HG03135 (cell line): ENCODE results near the gene TGM2.

Experiments
- ATAC-seq: cut with Tn5 transposase; IDR thresholded peaks from one replicate; pipeline ENCODE4 v1.9.1; 2021; ENCODE audit warnings: mild to moderate bottlenecking, moderate library complexity; ENCODE audit not compliant: unreplicated experiment

Gene TGM2

DNA sequence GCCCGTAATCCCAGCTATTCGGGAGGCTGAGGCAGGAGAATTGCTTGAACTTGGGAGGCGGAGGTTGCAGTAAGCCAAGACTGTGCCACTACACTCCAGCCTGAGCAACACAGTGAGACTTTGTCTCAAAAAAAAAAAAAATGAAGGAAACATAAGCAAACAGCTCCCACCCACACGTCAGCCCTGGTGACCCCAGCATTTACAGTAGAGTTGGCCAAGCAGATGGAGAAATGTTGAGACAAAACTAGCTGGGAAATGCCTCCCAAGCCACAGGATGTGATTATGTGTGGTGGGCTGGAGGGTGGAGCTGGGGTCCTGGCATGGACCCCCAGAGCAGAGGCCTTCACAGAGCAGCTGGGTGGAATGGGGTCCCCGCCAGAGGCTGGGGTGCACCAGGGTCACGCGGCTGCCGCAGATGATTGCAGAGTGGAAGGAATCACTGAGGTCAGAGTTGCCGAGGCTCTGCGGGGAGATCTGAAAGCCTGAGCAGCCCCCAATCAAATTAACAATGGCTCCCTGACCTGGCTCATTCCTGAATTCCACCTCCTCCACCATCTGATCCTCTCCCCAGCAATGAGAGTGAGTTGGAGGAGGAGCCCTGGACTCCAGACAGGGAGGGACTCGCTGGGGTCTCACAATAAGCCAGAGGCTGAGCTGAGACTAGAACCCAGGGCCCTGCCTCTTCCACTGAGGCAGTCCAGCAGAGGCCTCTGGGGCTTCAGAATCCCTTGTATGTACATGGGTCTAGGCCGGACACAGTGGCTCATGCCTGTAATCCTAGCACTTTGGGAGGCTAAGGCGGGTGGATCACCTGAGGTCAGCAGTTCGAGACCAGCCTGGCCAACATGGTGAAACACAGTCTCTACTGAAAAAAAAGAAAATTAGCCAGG, 34.7 kb upstream of the TGM2 start:
- no peak for ATAC-seq

DNA sequence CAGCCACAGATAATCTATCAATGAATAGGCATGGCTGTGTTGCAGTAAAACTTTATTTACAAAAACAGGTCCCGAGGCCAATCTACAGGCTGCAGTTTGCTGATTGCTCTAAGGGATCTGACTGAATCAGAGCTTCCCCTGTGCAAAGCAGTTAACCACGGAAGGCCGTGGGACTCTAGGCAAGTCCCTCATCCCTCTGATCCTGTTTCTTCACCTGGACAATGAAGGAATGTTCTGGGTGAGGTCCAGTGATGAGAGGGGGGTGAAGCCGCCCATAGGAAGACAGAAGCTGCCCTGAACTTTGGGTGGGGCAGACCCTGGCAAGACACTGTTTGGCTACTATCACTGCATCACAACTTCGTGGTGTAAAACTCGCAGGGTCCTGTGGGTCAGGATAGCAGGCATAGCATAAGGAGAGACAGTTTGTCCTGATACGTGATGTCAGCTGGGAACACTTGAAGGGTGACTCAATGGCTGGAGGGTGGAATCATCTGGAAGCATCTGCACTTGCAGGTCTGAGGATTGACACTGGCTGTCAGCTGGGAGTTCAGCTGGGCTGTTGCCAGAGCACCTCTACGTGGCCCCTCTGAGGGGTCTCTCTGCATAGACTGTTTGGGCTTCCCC, 33.3 kb upstream of the TGM2 start:
- no peak for ATAC-seq

DNA sequence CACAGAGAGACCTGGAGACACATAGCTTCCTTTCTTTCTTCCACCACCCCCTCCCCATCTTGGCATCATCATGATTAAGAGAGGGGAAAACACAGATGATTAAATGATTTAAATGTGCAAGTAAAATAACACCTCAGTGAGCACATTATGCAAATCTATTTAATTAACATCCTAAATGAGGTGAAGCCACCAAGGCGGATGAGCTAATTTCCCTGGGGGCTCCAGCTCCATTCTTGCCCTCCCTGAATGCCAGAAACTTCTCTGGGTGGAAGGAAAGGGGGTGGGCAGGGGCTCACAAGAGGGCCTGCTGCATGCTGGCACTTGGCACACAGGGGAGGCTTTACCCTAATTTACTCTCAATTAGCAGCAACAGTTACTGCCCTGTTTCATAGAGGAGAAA, 32.5 kb upstream of the TGM2 start:
- no peak for ATAC-seq

DNA sequence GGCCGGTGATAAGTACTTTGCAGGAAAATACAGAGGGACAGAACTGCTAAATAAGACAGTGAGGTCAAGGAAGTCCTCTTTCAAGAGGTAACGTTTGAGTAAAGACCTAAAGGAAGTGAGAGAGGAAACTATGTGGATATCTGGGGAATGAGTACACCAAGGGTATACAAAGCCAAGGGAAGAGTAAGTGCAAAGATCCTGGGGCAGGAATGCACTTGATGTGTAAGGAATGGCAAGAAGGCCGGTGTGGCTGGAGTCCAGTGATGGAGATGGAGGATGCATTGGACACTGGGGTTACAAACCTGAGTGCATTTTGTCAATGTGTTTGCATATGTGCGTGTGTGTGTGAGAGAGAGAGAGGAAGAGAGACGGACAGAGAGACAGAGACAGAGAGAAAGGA, 32.1 kb upstream of the TGM2 start:
- no peak for ATAC-seq

DNA sequence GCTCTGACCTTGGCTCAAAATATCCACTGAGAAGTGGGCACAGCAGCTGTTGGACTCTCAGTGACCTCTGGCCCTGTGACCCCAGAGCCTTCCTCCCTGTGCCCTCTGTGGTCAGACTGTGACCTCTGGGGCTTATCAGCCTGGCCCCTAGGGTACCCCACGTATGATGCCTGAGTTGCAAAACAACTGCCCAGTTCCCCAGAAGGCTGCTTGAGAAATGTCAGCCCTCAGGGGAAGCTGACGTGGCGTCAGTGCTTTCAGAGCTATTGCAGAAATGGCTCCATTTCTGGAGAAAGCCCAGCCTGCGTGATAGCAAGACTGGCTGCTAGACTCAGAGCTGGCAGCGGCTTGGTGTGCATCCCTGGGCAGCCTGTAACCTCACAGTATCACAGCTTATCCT, 31.5 kb upstream of the TGM2 start:
- no peak for ATAC-seq

DNA sequence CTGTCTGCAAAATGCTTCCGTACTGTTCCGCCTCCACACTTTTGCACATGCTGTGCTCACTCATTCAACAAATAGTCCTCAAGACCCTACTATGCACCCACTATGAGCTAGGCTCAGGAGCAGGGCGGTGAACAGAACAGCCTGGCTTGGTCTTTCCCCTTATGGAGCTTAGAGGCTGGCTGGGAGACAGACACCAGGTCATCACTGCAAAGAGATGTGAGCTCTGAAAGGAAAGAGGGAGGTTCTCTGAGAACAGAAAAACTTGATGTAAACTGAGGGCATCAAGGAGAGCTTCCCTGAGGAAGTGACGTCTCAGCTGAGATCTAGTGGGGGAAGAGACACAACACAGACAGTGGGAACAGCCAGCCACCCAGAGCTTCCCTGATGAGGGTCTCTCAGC, 31.0 kb upstream of the TGM2 start:
- no peak for ATAC-seq

DNA sequence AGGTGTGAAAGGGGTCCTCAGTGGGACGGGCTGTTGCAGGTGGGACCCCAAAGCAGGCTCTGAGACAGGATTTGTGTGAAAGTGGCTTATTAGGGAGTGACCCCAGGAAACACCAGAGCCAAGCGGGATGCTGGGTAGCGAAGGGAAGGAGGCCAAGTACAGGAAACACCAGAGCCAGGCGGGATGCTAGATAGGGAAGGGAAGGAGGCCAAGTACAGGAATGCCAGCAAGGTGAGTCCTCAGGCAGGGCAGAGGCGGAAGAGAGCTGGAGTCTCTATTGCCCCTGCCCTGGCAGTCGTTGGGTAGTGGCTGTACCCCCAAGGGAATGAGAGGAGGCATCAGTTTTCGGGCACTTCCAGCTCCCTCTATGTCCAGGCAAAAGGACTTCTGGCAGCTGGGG, 30.5 kb upstream of the TGM2 start:
- ATAC-seq = no peak

DNA sequence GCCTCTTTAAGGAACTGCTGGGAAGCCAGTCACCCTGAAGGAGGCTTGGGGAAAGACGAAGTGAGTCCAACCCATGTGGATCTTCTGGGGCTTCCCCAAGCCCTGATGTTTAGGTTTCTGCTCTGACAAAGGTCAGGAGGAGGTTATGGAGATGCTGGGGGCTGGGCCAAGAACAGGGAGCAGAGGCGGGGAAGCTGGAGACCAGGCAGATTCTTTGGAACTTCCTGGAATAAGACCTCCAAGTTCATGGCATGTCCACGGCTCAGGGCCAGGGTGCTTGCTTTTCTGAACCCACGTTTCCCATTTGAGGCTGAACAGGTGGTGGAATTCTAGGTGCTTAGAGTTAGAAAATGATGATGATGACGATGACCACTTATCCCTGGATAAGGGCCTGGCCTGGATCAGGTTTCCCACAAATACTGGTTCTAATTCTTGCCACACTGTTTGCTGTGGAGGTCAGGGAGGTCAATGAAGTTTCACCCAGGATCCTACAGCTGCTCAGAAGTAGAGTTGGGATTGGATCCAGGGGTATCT, 30.0 kb upstream of the TGM2 start:
- no peak for ATAC-seq

DNA sequence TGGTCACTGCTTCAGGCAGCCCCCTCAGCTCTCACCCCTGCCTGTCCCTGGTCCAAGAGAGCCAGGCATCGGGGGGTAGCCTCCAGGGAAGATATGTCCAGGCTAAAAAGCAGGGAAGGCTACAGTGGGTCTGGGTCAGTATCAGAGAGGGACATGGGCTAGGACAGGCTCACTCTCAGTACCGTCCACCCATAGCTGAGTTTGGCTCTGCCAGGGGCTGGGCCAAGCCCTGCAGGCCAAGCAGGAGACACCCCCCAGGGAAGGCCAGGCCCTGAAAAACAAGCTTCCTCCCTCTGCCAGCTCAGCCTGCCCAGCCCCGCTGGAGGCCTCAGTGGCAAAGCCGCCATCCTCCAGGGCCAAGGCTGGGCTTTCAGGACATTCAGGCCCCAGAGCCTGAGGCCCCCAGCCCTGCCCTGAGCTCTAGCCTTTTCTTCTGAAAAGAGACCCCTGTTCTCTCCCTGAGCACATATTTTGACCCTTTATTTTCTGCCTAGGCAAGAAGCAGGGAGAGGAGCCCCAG, 28.6 kb upstream of the TGM2 start:
- ATAC-seq = no peak

DNA sequence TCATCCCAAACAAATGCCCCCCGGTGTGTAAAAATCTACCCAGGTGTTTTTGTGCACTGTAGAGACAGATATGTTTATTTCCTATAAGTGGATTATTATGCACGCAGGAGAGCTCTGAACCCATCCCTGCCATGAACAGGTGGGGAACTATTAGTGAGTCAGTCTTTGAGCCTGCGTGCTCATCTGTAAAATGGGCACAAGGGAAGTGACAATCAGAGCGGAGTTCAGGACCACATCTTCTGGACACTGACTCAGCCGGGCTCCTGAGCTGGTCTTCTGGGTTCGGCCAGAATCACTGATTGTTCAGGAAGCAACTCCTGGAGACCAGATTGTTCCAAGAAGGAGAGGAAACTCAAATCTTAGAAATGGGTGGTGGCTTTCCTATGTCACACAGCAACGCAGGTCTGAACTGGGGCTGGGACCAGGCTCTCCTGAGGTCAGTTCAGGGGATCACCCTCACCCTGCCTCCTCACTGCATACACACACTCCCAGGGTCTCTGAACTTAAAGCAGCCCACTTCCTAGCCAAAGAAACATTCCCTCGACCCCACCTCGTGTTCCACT, 27.3 kb upstream of the TGM2 start:
- ATAC-seq = no peak

DNA sequence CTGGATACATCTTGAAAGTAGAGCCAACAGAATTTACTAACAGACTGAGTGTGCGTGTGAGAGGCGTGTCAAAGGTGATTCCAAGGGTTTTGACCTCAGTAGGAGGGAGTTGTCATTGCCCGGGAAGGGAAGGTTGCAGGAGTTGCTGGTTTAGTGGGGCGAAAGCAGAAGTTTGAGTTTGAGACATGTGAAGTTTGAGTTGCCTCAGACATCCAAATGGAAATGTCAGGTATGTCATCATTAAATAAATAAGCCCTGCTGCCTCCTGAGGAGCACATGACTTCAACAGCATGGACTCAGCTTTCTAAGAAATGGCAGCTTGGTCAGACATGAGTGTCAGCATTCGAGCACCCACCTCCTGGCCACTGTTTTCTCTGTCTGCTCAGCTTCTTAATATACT, 26.6 kb upstream of the TGM2 start:
- no peak for ATAC-seq

DNA sequence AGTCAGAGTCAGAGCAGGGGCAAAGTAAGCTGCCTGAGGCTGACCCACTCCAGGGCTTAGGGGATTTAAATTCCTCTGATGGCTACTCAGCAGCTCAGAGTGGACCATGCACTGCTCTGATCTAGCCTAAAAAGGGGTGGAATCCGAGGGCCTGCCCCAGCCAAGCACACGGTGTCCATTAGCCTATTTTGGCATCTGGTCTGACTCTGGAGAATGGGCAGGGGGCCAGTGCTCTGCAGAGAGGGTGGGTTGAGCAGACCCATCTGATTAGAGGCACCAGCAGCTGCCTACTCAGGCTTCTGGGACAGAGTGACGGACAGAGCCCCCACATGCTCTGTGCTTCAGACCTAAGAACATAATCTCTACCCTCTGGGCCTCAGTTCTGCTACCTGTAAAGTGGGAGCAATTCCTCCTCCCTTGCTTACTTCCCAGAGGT, 25.9 kb upstream of the TGM2 start:
- ATAC-seq = no peak

DNA sequence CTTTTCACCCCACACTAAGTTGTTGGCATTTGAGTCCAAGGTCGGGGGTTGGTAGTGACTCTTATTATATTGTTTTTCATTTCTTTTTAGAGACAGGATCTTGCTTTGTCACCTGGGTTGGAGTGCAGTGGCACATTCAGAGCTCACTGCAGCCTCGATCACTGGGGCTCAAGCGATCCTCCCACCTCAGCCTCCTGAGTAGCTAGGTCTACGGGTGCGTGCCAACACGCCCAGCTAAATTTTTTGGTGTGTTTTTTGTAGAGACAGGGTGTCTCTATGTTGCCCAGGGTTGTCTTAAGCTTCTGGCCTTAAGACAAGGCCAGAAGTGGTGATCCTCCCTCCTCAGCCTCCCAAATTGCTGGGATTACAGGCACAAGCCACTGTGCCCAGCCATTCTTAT, 25.1 kb upstream of the TGM2 start:
- no peak for ATAC-seq

DNA sequence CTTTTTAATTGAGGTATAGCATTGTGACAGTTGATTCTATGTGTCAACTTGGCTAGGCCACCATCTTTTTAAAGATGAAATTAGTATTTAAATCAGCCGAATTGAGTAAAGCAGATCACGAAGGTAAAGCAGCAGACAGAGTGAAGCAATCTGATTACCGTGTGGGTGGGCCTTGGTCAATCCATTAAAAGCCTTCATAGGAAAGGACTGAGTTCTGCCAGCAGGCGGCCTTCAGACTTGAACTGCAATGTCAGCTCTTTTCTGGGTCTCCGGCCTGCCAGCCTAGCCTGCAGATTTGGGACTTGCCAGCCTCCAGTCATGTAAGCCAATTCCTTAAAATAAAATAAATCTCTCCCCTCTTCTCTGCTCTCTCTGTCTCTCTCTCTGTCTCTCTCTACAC, 22.4 kb upstream of the TGM2 start:
- no peak for ATAC-seq

DNA sequence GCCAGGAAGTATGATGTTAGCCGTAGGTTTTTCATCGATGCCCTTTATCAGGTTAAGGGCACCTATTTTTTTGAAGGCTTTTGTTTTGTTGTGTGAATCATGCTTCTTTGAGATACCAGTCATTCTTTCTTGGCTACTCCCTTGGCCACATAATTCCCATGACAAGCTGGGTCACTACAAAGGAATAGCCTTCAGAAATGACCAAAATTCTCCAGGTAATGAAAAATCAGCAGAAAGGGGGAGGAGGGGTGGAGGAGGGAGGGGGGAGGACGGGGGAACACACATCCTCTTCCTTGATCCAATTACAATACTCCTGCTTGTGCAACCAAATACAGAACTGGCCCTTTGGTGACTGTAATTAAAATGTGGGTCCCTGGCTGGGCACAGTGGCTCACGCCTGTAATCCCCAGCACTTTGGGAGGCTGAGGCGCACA, 21.7 kb upstream of the TGM2 start:
- no peak for ATAC-seq

DNA sequence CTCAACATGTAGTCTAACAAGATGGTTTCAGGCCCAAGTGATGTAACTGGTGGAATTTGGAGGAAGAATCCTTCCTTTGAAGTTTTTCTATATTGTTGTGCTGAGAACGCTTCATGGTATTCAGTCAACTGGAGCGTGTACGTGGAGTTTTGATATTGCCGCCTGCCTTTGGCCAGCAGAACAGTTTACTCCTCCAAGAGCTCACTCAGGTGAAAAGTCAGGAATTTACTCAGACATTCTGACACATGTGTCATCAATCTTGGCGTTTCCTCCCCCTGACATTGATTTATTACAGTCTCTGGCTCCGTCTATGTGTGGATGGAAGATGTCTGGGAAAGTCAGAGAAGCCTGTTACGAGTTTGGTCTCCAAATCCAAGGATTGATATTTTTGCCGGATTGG, 19.0 kb upstream of the TGM2 start:
- ATAC-seq = no peak

DNA sequence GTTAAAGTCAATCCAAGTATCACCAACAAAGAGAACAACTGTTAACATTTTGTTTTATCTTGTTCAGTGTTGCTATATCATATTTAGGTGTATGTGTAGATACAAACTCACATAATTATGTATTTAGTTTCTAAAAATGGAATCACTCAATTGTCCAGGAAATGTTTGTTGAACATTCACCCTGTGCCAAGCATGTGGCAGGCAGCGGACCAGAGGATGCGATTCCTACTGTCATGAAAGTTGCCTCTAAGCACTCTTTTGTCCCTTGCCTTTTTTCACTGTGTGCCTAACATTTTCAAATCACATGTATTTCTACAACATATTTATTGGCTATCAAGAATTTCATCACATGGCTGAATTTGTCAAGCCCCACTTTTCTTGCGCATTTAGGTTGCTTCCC, 16.9 kb upstream of the TGM2 start:
- ATAC-seq = no peak

DNA sequence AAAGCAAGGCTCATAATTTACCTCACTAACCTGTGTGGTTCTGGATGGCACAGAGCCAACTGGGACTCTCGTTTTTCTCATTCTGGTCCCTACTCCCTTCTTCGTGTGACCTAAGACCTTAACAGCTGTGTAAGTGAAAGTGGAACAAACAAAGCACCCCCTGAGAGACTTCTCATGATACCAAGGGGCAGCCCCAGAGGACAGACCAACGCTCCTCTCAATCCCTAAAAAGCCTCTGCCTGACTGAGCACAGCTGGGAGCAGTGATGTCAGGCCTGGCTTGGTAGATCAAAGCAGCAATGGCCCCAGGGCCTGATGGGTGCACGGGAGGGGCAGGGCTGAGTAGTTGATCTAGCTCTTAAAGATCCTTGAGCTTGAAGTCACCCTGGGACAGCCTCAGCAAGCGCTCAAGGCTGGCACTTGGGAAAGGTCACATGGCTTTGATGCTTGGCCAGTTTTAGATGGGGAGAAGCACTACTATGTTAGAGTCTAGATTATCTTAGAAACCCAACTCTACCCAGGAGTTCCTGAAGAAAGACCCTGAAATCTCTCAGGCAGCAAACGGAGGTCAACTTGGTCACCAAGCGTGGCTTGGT, 16.2 kb upstream of the TGM2 start:
- ATAC-seq = peak; percentile 55

DNA sequence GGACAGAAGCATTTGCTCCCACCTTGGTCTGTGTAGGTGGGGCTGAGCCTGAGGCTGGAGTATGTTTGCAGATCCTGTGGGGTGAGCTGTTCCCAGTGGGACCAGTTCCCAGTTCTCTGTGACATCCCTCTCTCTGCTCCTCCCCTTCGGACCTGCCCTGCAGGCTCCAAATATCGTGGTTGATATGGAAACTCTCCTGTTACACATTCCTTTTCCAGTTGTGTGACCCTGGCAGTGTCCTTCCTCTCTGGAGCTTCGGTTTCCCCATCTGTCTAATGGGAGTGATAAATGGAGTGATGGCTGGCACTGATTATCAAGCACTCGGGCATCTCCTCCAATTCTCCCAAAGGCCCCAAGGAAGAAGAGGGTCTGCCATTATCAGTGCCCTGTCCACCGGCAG, 15.7 kb upstream of the TGM2 start:
- ATAC-seq = no peak

DNA sequence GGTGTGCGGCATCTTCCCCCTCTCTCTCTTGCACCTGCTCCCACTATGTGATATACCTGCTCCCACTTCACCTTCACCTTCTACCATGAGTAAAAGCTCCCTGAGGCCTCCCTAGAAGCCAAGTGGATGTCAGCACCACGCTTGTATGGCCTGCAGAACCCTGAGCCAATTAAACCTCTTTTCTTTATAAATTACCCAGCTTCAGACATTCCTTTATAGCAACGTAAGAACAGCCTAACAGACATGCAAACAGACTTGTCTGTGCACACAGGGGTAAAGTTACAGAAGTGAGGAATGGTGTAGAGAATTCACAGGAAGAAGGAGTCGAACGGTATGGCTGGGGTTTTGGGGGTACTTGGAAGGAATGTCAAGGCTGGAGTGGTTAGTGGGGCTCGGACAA, 14.8 kb upstream of the TGM2 start:
- no peak for ATAC-seq

DNA sequence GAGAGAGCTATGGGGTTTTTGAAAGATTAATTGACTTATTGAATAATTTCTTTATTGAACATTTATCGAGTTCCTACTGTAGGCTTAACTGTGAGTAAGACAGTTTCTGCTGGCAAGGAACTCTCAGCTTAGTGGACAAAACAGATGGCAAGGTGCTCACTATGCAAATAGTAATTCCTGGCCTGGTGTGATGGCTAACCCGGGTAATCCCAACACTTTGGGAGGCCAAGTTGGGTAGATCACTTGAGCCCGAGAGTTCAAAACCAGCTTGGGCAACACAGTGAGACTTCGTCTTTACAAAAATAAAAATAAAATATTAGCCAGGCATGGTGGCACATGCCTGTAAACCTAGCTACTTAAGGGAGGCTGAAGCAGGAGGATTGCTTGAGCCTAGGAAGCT, 13.5 kb upstream of the TGM2 start:
- ATAC-seq = no peak
